Measurements from ENCODE around the gene TESPA1.
A peak's percentile ranks its signal among the peaks of the same experiment; 100 is the strongest.

GRCh38 chr12:54958048-54958658, 26.4 kb downstream of the TESPA1 start:
- TF ChIP-seq CTCF (conservative IDR thresholded peaks at IDR 0.05; ENCODE audit: low read depth, low read length) (peak; percentile 80), NFE2L2 (IDR thresholded peaks at IDR 0.05; ENCODE audit: low read depth, low read length) (no peak), POLR2A (IDR thresholded peaks at IDR 0.05; ENCODE audit: low read depth, low read length) (no peak), CEBPB (IDR thresholded peaks at IDR 0.05; ENCODE audit: low read depth, low read length) (no peak), MXI1 (IDR thresholded peaks at IDR 0.05; ENCODE audit: borderline replicate concordance, low read depth, low read length) (no peak), MAFK (IDR thresholded peaks at IDR 0.05; ENCODE audit: low read depth, low read length) (no peak), ELK1 (IDR thresholded peaks at IDR 0.05; ENCODE audit: borderline replicate concordance, low read depth, low read length) (no peak), RFX5 (IDR thresholded peaks at IDR 0.05; ENCODE audit: low read depth, low read length) (no peak), SMC3 (IDR thresholded peaks at IDR 0.05; ENCODE audit: low read depth, low read length) (peak; percentile 94), RAD21 (IDR thresholded peaks at IDR 0.05; ENCODE audit: low read length) (peak; percentile 90), BHLHE40 (IDR thresholded peaks at IDR 0.05; ENCODE audit: low read depth, low read length) (no peak)
- TF ChIP-seq, protein P1, sequence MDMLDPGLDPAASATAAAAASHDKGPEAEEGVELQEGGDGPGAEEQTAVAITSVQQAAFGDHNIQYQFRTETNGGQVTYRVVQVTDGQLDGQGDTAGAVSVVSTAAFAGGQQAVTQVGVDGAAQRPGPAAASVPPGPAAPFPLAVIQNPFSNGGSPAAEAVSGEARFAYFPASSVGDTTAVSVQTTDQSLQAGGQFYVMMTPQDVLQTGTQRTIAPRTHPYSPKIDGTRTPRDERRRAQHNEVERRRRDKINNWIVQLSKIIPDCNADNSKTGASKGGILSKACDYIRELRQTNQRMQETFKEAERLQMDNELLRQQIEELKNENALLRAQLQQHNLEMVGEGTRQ (IDR thresholded peaks at IDR 0.05; ENCODE audit: low read depth, low read length) = no peak

All from IMR-90 (cell line).